SK-N-SH treated with all-trans-retinoic acid at 6 μM for 48 hours (cell line): ENCODE data around the gene TMEM59.

Source experiments
- ATAC-seq: fragments of 200-7000 bp; cut with Tn5 transposase; 3 replicates; pipeline ENCODE4 v1.9.1; 2020; ENCODE audit warnings: mild to moderate bottlenecking, moderate library complexity
- ARNTL ChIP-seq: fragments of 450-650 bp; formaldehyde crosslinking; IDR thresholded peaks from 2 replicates; pipeline ENCODE4 v1.5.0; 2020; ENCODE audit warnings: low read depth, mild to moderate bottlenecking, moderate library complexity, borderline replicate concordance
- BACH2 ChIP-seq: fragments of 250-450 bp; sonication (Bioruptor Pico); IDR thresholded peaks from 2 replicates; pipeline ENCODE4 v1.9.0; 2021; ENCODE audit warnings: mild to moderate bottlenecking, borderline replicate concordance
- CSDC2 ChIP-seq: fragments of 250-450 bp; sonication (Bioruptor Pico); IDR thresholded peaks from 2 replicates; pipeline ENCODE4 v1.5.0; 2020; ENCODE audit warnings: mild to moderate bottlenecking, moderate library complexity
- ESRRG ChIP-seq: fragments of 250-450 bp; sonication (Bioruptor Pico); IDR thresholded peaks from 2 replicates; pipeline ENCODE4 v1.6.1; 2021; ENCODE audit warnings: mild to moderate bottlenecking
- GLIS3 ChIP-seq: fragments of 250-450 bp; sonication (Bioruptor Pico); IDR thresholded peaks from 2 replicates; pipeline ENCODE4 v1.5.0; 2020; ENCODE audit warnings: mild to moderate bottlenecking, moderate library complexity
- ISL1 ChIP-seq: fragments of 250-450 bp; sonication (Bioruptor Pico); IDR thresholded peaks from 2 replicates; pipeline ENCODE4 v2.1.2; 2022; ENCODE audit warnings: mild to moderate bottlenecking, moderate library complexity
- OSR1 ChIP-seq: fragments of 250-450 bp; sonication (Bioruptor Pico); IDR thresholded peaks from 2 replicates; pipeline ENCODE4 v1.8.0; 2022; ENCODE audit warnings: moderate library complexity, mild to moderate bottlenecking, inconsistent platforms
- PPARA ChIP-seq: fragments of 250-450 bp; sonication (Bioruptor Pico); IDR thresholded peaks from 2 replicates; pipeline ENCODE4 v1.5.0; 2020; ENCODE audit warnings: mild to moderate bottlenecking, borderline replicate concordance
- RARB ChIP-seq: fragments of 250-450 bp; sonication (Bioruptor Pico); IDR thresholded peaks from 2 replicates; pipeline ENCODE4 v1.8.0; 2021; ENCODE audit warnings: mild to moderate bottlenecking, moderate library complexity
- SNAI2 ChIP-seq: fragments of 250-450 bp; sonication (Bioruptor Pico); IDR thresholded peaks from 2 replicates; pipeline ENCODE4 v1.5.0; 2020; ENCODE audit warnings: mild to moderate bottlenecking, moderate library complexity
- TCF4 ChIP-seq: fragments of 250-450 bp; sonication (Bioruptor Pico); IDR thresholded peaks from 2 replicates; pipeline ENCODE4 v1.8.0; 2021; ENCODE audit warnings: mild to moderate bottlenecking, moderate library complexity, borderline replicate concordance
- TOX ChIP-seq: fragments of 250-450 bp; sonication (Bioruptor Pico); IDR thresholded peaks from 2 replicates; pipeline ENCODE4 v1.8.0; 2021; ENCODE audit warnings: mild to moderate bottlenecking, moderate library complexity, borderline replicate concordance
- ZFP3 ChIP-seq: fragments of 250-450 bp; sonication (Bioruptor Pico); IDR thresholded peaks from 2 replicates; pipeline ENCODE4 v1.5.0; 2020; ENCODE audit warnings: mild to moderate bottlenecking, moderate library complexity
- ZFP30 ChIP-seq: fragments of 450-650 bp; formaldehyde crosslinking; IDR thresholded peaks from 2 replicates; pipeline ENCODE4 v1.5.0; 2022; ENCODE audit warnings: mild to moderate bottlenecking, moderate library complexity
- ZNF565 ChIP-seq: fragments of 450-650 bp; formaldehyde crosslinking; conservative IDR thresholded peaks from 2 replicates; pipeline ENCODE4 v1.5.0; 2020; ENCODE audit warnings: low read depth, mild to moderate bottlenecking, moderate library complexity
- ZNF70 ChIP-seq: fragments of 450-650 bp; formaldehyde crosslinking; IDR thresholded peaks from 2 replicates; pipeline ENCODE4 v1.5.0; 2020; ENCODE audit warnings: mild to moderate bottlenecking, moderate library complexity
- TF ChIP-seq, protein P1 (sequence below): fragments of 250-450 bp; sonication (Bioruptor Pico); IDR thresholded peaks from 2 replicates; pipeline ENCODE4 v1.8.0; 2020; ENCODE audit warnings: mild to moderate bottlenecking, moderate library complexity, borderline replicate concordance
- TF ChIP-seq, protein P2 (sequence below): fragments of 250-450 bp; sonication (Bioruptor Pico); IDR thresholded peaks from 2 replicates; pipeline ENCODE4 v1.5.1; 2021; ENCODE audit warnings: mild to moderate bottlenecking, moderate library complexity
- TF ChIP-seq, protein P3 (sequence below): fragments of 250-450 bp; sonication (Bioruptor Pico); IDR thresholded peaks from 2 replicates; pipeline ENCODE4 v1.5.1; 2020; ENCODE audit warnings: low read depth, mild to moderate bottlenecking, moderate library complexity
- TF ChIP-seq, protein P4 (sequence below): fragments of 250-450 bp; sonication (Bioruptor Pico); IDR thresholded peaks from 2 replicates; pipeline ENCODE4 v1.5.0; 2020; ENCODE audit warnings: mild to moderate bottlenecking, moderate library complexity
- TF ChIP-seq, protein P5 (sequence below): fragments of 250-450 bp; sonication (Bioruptor Pico); IDR thresholded peaks from 2 replicates; pipeline ENCODE4 v1.8.0; 2021; ENCODE audit warnings: low read depth, mild to moderate bottlenecking, moderate library complexity, borderline replicate concordance

Gene TMEM59

DNA sequence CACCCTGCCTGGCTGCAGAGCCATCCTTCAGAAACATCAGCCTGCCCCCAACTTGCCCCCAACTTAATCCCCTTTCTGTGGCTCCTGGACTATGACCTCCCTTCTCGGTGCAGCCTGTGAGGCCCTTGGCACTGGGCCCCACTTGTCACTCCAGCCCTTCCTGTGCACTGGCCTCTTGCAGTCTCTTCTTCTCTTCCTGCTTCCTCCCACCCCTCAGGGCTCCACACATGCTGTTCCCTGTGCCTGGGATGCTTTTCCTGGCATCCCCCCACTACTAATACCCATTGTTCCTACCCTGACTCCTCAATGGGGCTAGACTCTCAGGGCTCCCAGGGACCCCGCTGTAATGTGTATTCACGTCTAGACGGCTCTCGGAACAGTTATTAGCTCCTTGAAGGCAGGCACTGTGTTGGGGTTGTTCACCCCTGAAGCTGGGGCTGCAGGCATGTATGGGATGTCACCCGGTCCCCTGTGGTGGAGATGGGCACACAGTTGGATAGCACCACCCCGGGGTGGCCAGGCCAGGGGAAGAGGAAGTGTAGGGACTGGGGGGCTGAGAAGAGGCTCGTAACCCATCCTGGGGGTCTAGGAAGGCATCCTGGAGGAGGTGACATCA lies 39.5 kb downstream of the TMEM59 start:
- ATAC-seq, result no peak
- TF ChIP-seq BACH2 (CRISPR knock-in tag), result no peak
- no peak for TF ChIP-seq ZNF565
- no peak for TF ChIP-seq OSR1 (CRISPR knock-in tag)
- TF ChIP-seq, protein P1, sequence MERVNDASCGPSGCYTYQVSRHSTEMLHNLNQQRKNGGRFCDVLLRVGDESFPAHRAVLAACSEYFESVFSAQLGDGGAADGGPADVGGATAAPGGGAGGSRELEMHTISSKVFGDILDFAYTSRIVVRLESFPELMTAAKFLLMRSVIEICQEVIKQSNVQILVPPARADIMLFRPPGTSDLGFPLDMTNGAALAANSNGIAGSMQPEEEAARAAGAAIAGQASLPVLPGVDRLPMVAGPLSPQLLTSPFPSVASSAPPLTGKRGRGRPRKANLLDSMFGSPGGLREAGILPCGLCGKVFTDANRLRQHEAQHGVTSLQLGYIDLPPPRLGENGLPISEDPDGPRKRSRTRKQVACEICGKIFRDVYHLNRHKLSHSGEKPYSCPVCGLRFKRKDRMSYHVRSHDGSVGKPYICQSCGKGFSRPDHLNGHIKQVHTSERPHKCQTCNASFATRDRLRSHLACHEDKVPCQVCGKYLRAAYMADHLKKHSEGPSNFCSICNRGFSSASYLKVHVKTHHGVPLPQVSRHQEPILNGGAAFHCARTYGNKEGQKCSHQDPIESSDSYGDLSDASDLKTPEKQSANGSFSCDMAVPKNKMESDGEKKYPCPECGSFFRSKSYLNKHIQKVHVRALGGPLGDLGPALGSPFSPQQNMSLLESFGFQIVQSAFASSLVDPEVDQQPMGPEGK (CRISPR knock-in tag), result no peak
- TF ChIP-seq, protein P2, sequence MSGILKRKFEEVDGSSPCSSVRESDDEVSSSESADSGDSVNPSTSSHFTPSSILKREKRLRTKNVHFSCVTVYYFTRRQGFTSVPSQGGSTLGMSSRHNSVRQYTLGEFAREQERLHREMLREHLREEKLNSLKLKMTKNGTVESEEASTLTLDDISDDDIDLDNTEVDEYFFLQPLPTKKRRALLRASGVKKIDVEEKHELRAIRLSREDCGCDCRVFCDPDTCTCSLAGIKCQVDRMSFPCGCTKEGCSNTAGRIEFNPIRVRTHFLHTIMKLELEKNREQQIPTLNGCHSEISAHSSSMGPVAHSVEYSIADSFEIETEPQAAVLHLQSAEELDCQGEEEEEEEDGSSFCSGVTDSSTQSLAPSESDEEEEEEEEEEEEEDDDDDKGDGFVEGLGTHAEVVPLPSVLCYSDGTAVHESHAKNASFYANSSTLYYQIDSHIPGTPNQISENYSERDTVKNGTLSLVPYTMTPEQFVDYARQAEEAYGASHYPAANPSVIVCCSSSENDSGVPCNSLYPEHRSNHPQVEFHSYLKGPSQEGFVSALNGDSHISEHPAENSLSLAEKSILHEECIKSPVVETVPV (CRISPR knock-in tag), result no peak
- no peak for TF ChIP-seq PPARA (CRISPR knock-in tag)
- no peak for TF ChIP-seq ZFP3 (CRISPR knock-in tag)

DNA sequence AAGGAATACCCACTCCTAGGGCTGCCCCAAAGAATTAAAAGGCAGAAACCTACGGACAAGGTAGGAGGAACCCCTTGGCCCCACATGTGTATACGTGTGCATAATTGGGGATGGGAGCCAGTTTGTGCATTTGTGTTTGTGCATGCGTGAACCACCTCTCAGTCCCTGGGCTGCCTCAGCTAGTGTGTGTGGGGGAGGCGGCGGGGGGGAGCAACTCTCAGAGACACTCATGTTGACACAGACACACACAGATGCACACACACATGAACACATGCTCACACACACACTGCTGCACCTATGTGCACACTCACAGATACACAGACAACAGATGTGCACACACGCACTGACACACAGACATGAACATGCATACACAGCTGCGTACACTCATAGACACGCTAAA lies 40.1 kb downstream of the TMEM59 start:
- TF ChIP-seq TOX (CRISPR knock-in tag) (no peak), ZFP30 (CRISPR knock-in tag) (no peak), SNAI2 (CRISPR knock-in tag) (no peak), TCF4 (CRISPR knock-in tag) (no peak), PPARA (CRISPR knock-in tag) (no peak), ZNF70 (CRISPR knock-in tag) (no peak), ESRRG (CRISPR knock-in tag) (no peak), OSR1 (CRISPR knock-in tag) (no peak), GLIS3 (CRISPR knock-in tag) (no peak), ISL1 (CRISPR knock-in tag) (no peak), CSDC2 (CRISPR knock-in tag) (no peak), RARB (CRISPR knock-in tag) (no peak), ARNTL (CRISPR knock-in tag) (no peak)
- TF ChIP-seq, protein P1 (CRISPR knock-in tag), result no peak
- TF ChIP-seq, protein P3, sequence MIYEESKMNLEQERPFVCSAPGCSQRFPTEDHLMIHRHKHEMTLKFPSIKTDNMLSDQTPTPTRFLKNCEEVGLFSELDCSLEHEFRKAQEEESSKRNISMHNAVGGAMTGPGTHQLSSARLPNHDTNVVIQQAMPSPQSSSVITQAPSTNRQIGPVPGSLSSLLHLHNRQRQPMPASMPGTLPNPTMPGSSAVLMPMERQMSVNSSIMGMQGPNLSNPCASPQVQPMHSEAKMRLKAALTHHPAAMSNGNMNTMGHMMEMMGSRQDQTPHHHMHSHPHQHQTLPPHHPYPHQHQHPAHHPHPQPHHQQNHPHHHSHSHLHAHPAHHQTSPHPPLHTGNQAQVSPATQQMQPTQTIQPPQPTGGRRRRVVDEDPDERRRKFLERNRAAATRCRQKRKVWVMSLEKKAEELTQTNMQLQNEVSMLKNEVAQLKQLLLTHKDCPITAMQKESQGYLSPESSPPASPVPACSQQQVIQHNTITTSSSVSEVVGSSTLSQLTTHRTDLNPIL (CRISPR knock-in tag), result no peak
- TF ChIP-seq, protein P2 (CRISPR knock-in tag), result no peak
- TF ChIP-seq, protein P4, sequence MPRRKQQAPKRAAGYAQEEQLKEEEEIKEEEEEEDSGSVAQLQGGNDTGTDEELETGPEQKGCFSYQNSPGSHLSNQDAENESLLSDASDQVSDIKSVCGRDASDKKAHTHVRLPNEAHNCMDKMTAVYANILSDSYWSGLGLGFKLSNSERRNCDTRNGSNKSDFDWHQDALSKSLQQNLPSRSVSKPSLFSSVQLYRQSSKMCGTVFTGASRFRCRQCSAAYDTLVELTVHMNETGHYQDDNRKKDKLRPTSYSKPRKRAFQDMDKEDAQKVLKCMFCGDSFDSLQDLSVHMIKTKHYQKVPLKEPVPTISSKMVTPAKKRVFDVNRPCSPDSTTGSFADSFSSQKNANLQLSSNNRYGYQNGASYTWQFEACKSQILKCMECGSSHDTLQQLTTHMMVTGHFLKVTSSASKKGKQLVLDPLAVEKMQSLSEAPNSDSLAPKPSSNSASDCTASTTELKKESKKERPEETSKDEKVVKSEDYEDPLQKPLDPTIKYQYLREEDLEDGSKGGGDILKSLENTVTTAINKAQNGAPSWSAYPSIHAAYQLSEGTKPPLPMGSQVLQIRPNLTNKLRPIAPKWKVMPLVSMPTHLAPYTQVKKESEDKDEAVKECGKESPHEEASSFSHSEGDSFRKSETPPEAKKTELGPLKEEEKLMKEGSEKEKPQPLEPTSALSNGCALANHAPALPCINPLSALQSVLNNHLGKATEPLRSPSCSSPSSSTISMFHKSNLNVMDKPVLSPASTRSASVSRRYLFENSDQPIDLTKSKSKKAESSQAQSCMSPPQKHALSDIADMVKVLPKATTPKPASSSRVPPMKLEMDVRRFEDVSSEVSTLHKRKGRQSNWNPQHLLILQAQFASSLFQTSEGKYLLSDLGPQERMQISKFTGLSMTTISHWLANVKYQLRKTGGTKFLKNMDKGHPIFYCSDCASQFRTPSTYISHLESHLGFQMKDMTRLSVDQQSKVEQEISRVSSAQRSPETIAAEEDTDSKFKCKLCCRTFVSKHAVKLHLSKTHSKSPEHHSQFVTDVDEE (CRISPR knock-in tag), result no peak
- TF ChIP-seq, protein P5, sequence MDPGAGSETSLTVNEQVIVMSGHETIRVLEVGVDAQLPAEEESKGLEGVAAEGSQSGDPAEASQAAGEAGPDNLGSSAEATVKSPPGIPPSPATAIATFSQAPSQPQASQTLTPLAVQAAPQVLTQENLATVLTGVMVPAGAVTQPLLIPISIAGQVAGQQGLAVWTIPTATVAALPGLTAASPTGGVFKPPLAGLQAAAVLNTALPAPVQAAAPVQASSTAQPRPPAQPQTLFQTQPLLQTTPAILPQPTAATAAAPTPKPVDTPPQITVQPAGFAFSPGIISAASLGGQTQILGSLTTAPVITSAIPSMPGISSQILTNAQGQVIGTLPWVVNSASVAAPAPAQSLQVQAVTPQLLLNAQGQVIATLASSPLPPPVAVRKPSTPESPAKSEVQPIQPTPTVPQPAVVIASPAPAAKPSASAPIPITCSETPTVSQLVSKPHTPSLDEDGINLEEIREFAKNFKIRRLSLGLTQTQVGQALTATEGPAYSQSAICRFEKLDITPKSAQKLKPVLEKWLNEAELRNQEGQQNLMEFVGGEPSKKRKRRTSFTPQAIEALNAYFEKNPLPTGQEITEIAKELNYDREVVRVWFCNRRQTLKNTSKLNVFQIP (CRISPR knock-in tag), result no peak
- no peak for ATAC-seq
